HepG2 (cell line): ENCODE measurements around the gene SEMA3G. TPM values are rescaled to one million over a fixed set of nuclear protein-coding genes. Genes with fewer than 3 reads are reported as not detected.

Experiments
- ATAC-seq: fragments of 200-7000 bp; cut with Tn5 transposase; 3 replicates; pipeline ENCODE4 v1.9.1; 2020; ENCODE audit warnings: mild to moderate bottlenecking, moderate library complexity
- BruUV-seq: library from RNA; stranded (reverse); fragments of 400-500 nt; replicated peaks from 2 replicates; lab custom pipeline; 2021; lab: Mats Ljungman, UMichigan
- CTCF ChIA-PET: fragments of 300-600 bp; formaldehyde crosslinking; extraction: SDS; loops from one replicate; lab custom pipeline; 2021; ENCODE audit warnings: low total read pairs, inconsistent platforms, low intra/inter-chr PET ratio; lab: Yijun Ruan, JAX
- POLR2A ChIA-PET: fragments of 350-600 bp; sonication (Branson Sonifier 250); formaldehyde crosslinking; loops from one replicate; lab custom pipeline; 2020; ENCODE audit warnings: antibody characterized with exemption, inconsistent platforms; lab: Yijun Ruan, JAX
- DNase-seq: peaks from one replicate; pipeline ENCODE4 v3.0.0-alpha.2; 2015; ENCODE audit warnings: low spot score
- FAIRE-seq: peaks from 3 replicates; lab custom pipeline; 2011; peaks lifted over from hg19 to GRCh38; lab: Jason Lieb, UNC
- H2AFZ ChIP-seq: one replicate; pipeline ENCODE4 v1.6.1; 2011; ENCODE audit warnings: low read length, inconsistent platforms
- H3K27ac ChIP-seq: fragments of 300-600 bp; 3 replicates; pipeline ENCODE4 v1.8.0; 2011; ENCODE audit warnings: mixed run types, mild to moderate bottlenecking, mixed read lengths, low read length, inconsistent platforms; ENCODE audit not compliant: insufficient read depth; ENCODE audit errors: extremely low read length
- H3K27me3 ChIP-seq, 2 experiments: fragments of 200-600 bp in 1 of 2; 2 replicates in 1 of 2; 3 replicates in 1 of 2; pipeline versions ENCODE4 v1.6.0 to v1.8.0; 2011; ENCODE audit warnings: low read length in 2 of 2, mild to moderate bottlenecking in 2 of 2, moderate library complexity in 2 of 2, inconsistent platforms in 1 of 2; ENCODE audit not compliant: insufficient read depth in 2 of 2, control insufficient read depth in 1 of 2
- H3K36me3 ChIP-seq, 2 experiments: fragments of 200-600 bp in 1 of 2; replicated peaks in 1 of 2; 2 replicates in 1 of 2; 3 replicates in 1 of 2; pipeline versions ENCODE4 v1.5.1 to v1.8.0; 2011; ENCODE audit warnings: low read length in 2 of 2, inconsistent platforms in 1 of 2; ENCODE audit not compliant: insufficient read depth in 2 of 2, control insufficient read depth in 1 of 2
- H3K4me1 ChIP-seq: 2 replicates; pipeline ENCODE4 v1.5.1; 2012; ENCODE audit warnings: low read length, inconsistent platforms; ENCODE audit not compliant: insufficient read depth
- H3K4me2 ChIP-seq: 2 replicates; pipeline ENCODE4 v1.6.0; 2011; ENCODE audit warnings: low read depth, low read length, inconsistent platforms
- H3K4me3 ChIP-seq, 3 experiments: fragments of 200-600 bp in 1 of 3; sonication (generic), shearing (Covaris generic) in 1 of 3; replicated peaks in 1 of 3; 2 replicates each; pipeline ENCODE4 v1.5.1; 2011 to 2016; ENCODE audit warnings: low read length in 3 of 3, inconsistent platforms in 2 of 3, low read depth in 2 of 3, mild to moderate bottlenecking in 2 of 3, control low read depth in 1 of 3, mixed read lengths in 1 of 3; ENCODE audit not compliant: insufficient read depth in 1 of 3
- H3K79me2 ChIP-seq: one replicate; pipeline ENCODE4 v1.6.1; 2011; ENCODE audit warnings: low read length, inconsistent platforms; ENCODE audit not compliant: insufficient read depth
- H3K9ac ChIP-seq: 2 replicates; pipeline ENCODE4 v1.6.0; 2011; ENCODE audit warnings: mild to moderate bottlenecking, low read depth, low read length, inconsistent platforms; ENCODE audit not compliant: insufficient read depth
- H3K9me3 ChIP-seq: 2 replicates; pipeline ENCODE4 v1.5.1; 2012; ENCODE audit warnings: mild to moderate bottlenecking, low read length
- H4K20me1 ChIP-seq: 2 replicates; pipeline ENCODE4 v1.6.0; 2011; ENCODE audit warnings: inconsistent platforms, mild to moderate bottlenecking, low read length, moderate library complexity; ENCODE audit not compliant: insufficient read depth
- AGO2 ChIP-seq: fragments of 200-400 bp; formaldehyde crosslinking; optimal IDR thresholded peaks from 2 replicates; pipeline ENCODE3; 2017; ENCODE audit warnings: mild to moderate bottlenecking, low read depth, low read length, moderate library complexity
- NFE2L2 ChIP-seq: fragments of 150-350 bp; IDR thresholded peaks from 2 replicates; pipeline ENCODE4 v1.6.1; 2014; ENCODE audit warnings: low read length
- ZFY ChIP-seq: sonication (generic); formaldehyde crosslinking; IDR thresholded peaks from 2 replicates; pipeline ENCODE4 v1.4.0; 2020; ENCODE audit warnings: missing genetic modification reagents
- WGBS: methylation state at CpG from one replicate; pipeline ENCODE4 v1.1.6; 2017; ENCODE audit warnings: low lambda C conversion rate; 5-methylcytosine and 5-hydroxymethylcytosine counted together
- in situ Hi-C: cut with HindIII; loops from 2 replicates; pipeline ENCODE4 v1.10.0; 2017; ENCODE audit warnings: low pct_unique_long_range_greater_than_20kb; ENCODE audit not compliant: extremely low pct_ligation_motif_present
- intact Hi-C: fragments of 100-400 bp; cut with micrococcal nuclease; formaldehyde crosslinking; loops from one replicate; pipeline ENCODE4 v1.10.0; 2022; ENCODE audit not compliant: unreplicated experiment
- polyA plus RNA-seq, 8 experiments: library from polyadenylated mRNA; depleted of rRNA in 3 of 8; stranded (reverse) in 7 of 8; unstranded in 1 of 8; fragments of >200 nt; fragmentation: Illumina TruSeq in 4 of 8; extraction: Trizol in 4 of 8; gene quantifications; 2 replicates each; pipeline versions ENCODE4 v1.2.1 to v1.2.3, GENCODE V29; 2011 to 2016; ENCODE audit warnings: low read depth in 4 of 8, missing spikeins in 1 of 8, mixed read lengths in 1 of 8; ENCODE audit not compliant: insufficient read depth in 1 of 8
- total RNA-seq, 5 experiments: library from RNA; depleted of rRNA; stranded (reverse); fragments of >200 nt; fragmentation: Illumina TruSeq; extraction: Trizol; gene quantifications; 2 replicates each; pipeline ENCODE4 v1.2.3, GENCODE V29; 2016; ENCODE audit warnings: low read depth in 1 of 5
- TF ChIP-seq, protein P1 (sequence below): sonication (generic); formaldehyde crosslinking; IDR thresholded peaks from 2 replicates; pipeline ENCODE4 v1.8.1; 2022; ENCODE audit warnings: mild to moderate bottlenecking, missing genetic modification reagents

SEMA3G gene
- total and polyA plus RNA-seq, 2 of the 13 experiments (the other 11 are each of a cell fraction or from before 2014, with no cell fraction given), result 6.1 to 8.3 TPM

DNA sequence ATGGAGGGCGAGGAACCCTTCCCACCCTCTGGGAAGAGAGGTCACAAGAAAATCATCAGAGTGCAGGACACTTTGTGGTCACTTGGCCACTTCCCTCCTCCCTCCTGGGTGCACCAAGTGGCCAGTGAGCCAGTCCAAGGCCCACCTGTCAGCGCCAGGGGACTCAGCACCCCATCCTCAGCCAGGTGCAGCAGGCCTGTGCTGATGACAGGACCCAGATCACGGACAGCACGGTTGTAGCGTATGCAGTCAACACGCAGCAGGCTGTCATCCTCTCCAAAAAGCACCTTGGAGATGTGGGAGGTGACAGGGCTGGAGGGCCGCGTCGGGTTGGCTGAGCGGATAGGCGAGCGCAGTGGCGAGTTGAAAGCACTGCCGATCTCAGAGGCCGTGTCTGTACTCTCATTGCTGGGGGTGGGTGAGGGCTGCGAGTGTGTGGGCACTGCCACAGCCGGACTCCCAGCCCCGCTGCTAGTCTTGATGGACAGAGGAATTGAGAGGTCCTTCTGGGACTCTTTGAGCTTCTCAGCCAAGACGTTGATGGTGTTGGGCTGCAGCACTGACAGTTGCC is 41.5 kb downstream of the SEMA3G start:
- ChIA-PET POLR2A (no interaction called here), CTCF (no interaction called here)
- H3K4me2 ChIP-seq, result no peak overlapping the region
- H3K9me3 ChIP-seq, result no peaks in the 10 kb centered on the region
- WGBS, result 98% methylated on average over 17 of the region's 19 CpGs
- in situ Hi-C loops, result no loop called here
- peak; percentile 61 for TF ChIP-seq AGO2
- no peak for TF ChIP-seq ZFY (CRISPR knock-in tag)
- peaks cover 12% of the 10 kb centered on the region for H3K4me1 ChIP-seq
- no peak overlapping the region for H3K9ac ChIP-seq
- peaks cover 28 to 71% of the 10 kb centered on the region in 2 experiments for H3K36me3 ChIP-seq
- DNase-seq (no peak), ATAC-seq (no peak), FAIRE-seq (no peak)
- BruUV-seq, result no TSS peak
- H2AFZ ChIP-seq, result no peak overlapping the region
- no peaks in the 10 kb centered on the region for H4K20me1 ChIP-seq
- no peak overlapping the region for H3K27ac ChIP-seq
- intact Hi-C loops, result no loop called here
- peaks cover 4% of the 10 kb centered on the region for H3K79me2 ChIP-seq
- no peak overlapping the region for H3K4me3 ChIP-seq
- no peaks in the 10 kb centered on the region for H3K27me3 ChIP-seq

DNA sequence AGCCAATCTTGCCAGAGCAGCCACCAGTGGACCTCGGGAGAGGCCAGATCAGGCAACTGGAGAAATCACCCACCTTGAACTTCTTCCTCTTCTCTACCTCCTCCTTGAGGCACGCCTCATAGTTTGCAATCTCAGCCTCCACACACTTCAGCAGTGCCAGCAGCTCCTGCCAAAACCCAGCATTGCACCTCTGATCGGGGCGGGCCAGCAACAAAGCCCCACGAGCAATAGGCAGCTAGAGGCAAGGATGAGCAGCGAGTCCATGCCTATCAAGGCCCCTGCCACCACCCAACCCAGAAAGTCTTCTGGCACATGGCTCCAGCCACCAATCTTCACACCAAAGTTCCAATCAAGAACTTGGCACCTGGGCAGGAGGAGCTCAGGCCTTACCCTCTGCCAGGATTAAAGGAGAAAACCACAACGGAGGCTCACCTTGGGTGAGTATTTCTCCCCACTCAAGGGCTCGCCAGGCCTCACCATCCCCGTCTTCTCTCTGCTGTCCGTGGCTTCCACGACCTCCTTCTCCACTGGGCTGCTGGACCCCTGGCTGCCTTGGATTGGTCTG is 42.1 kb downstream of the SEMA3G start:
- Histone ChIP-seq H3K79me2 (no peaks in the 10 kb centered on the region), H3K4me3 (no peak overlapping the region), H3K4me1 (peaks cover 12% of the 10 kb centered on the region), H3K27me3 (no peaks in the 10 kb centered on the region), H4K20me1 (no peaks in the 10 kb centered on the region), H2AFZ (no peak overlapping the region), H3K36me3 (peaks cover 27 to 65% of the 10 kb centered on the region in 2 experiments), H3K27ac (no peak overlapping the region), H3K4me2 (no peak overlapping the region), H3K9ac (no peak overlapping the region), H3K9me3 (no peaks in the 10 kb centered on the region)
- TF ChIP-seq, protein P1, sequence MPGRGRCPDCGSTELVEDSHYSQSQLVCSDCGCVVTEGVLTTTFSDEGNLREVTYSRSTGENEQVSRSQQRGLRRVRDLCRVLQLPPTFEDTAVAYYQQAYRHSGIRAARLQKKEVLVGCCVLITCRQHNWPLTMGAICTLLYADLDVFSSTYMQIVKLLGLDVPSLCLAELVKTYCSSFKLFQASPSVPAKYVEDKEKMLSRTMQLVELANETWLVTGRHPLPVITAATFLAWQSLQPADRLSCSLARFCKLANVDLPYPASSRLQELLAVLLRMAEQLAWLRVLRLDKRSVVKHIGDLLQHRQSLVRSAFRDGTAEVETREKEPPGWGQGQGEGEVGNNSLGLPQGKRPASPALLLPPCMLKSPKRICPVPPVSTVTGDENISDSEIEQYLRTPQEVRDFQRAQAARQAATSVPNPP (CRISPR knock-in tag), result no peak
- TF ChIP-seq NFE2L2, result no peak
- in situ Hi-C loops (no loop called here), intact Hi-C loops (no loop called here)
- ChIA-PET CTCF (no interaction called here), POLR2A (no interaction called here)
- 97% methylated on average over 11 of the region's 11 CpGs for WGBS
- no peak for DNase-seq
- no peak for FAIRE-seq
- BruUV-seq, result no TSS peak
- ATAC-seq, result no peak
